Measurements from ENCODE around the gene EID2. TPM values are rescaled to one million over a fixed set of nuclear protein-coding genes. Genes with fewer than 3 reads are reported as not detected.

The EID2 gene
- 15.3 and 19.2 TPM in 2 replicates for total RNA-seq (ENCODE audit: low replicate concordance)
- long read RNA-seq, partial matches to known transcripts: 0 of 1 reads
- long read RNA-seq, other reads (novel, unspliced or antisense): 0 of 1 reads

GRCh38 chr19:39539518-39540332 is at the start of gene EID2:
EID2 (minus strand) TSS chr19:39540161; CDS start chr19:39540079, 82 bp downstream.
- peak; percentile 84 for TF ChIP-seq CTCF (conservative IDR thresholded peaks at IDR 0.05)
- no peaks in the 10 kb centered on the region for H3K36me3 Mint-ChIP-seq
- H3K27me3 Mint-ChIP-seq: peaks cover 6% of the 10 kb centered on the region

DNA sequence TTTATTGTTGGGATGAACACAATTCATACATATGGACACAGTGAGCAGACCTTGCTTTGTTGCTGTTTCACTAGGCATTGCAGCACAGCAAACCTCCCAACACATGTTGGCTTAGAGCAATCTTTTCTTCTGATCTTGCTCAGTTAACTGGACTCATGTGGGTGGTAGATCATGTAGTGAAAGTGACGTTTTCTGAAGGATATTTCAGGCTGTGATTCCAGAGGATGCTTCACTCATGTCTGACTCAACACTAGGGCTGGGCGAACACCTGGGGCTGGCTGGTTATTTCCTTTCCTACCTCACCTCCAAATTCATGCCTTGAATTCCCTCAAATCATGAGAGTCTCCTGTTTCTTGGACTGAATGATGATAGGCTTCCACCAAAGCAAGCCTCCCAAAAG is 48.1 kb upstream of the EID2 start:
- no peaks in the 10 kb centered on the region for H3K4me1 Mint-ChIP-seq (ENCODE audit: unreplicated experiment)
- H3K27ac Mint-ChIP-seq: no peak overlapping the region
- H3K4me3 Mint-ChIP-seq: no peak overlapping the region
- TF ChIP-seq CTCF (conservative IDR thresholded peaks at IDR 0.05): no peak
- H3K36me3 Mint-ChIP-seq: no peaks in the 10 kb centered on the region
- no peaks in the 10 kb centered on the region for H3K9me3 Mint-ChIP-seq
- H3K27me3 Mint-ChIP-seq: peaks cover 18% of the 10 kb centered on the region
- DNase-seq (ENCODE audit: extremely low spot score, unreplicated experiment): no peak

More at GRCh38 chr19:39539518-39540332, at the start of gene EID2:
- Mint-ChIP-seq H3K4me3 (peak within 1 kb of the TSS; percentile 98), H3K27ac (peak within 1 kb of the TSS; percentile 94), H3K4me1 (ENCODE audit: unreplicated experiment) (peaks cover 32% of the 10 kb centered on the region), H3K9me3 (no peaks in the 10 kb centered on the region)
- peak; percentile 96 for DNase-seq (ENCODE audit: extremely low spot score, unreplicated experiment)

- TF ChIP-seq CTCF (conservative IDR thresholded peaks at IDR 0.05): no peak
- Mint-ChIP-seq H3K36me3 (no peaks in the 10 kb centered on the region), H3K4me3 (no peak overlapping the region), H3K9me3 (no peaks in the 10 kb centered on the region), H3K4me1 (ENCODE audit: unreplicated experiment) (no peaks in the 10 kb centered on the region), H3K27ac (no peak overlapping the region), H3K27me3 (peaks cover 18% of the 10 kb centered on the region)
- DNase-seq (ENCODE audit: extremely low spot score, unreplicated experiment): no peak
These were observed 47.5 kb upstream of the EID2 start for GRCh38 chr19:39587496-39587895.

DNA sequence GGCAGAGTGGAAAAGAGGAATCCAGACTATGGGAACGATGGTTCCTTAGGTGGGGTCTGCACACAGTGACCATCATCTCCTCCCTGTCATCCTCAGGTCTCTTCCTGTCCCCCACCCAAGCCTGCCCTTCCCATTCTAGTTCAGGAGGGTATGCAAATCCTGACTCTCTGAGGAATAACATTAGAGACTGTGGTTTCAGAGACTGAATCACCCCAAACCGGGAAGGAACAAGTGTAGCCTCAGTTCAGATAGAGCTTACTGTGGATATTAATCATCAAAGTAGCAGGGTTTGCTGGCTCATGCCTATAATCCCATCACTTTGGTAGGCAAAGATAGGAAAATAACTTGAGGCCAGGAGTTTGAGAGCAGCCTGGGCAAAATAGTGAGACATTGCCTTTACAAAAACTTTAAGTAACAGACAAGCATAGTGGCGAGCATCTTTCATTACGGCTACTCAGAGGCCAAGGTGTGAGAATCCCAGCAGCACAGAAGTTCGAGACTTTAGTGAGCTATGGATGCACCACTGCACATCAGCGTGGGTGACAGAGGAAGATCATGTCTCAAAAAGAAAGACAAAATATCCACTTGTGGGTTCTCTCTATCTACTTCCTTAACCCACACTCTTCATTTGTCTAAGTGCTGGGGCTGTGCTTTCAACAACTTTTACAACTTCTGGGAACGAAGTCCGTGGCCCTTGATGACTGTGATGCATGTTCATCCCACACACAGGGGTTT is 43.1 kb upstream of the EID2 start:
- H3K27me3 Mint-ChIP-seq: peaks cover 29% of the 10 kb centered on the region
- TF ChIP-seq CTCF (conservative IDR thresholded peaks at IDR 0.05): no peak
- no peak overlapping the region for H3K4me3 Mint-ChIP-seq
- H3K27ac Mint-ChIP-seq: no peak overlapping the region
- H3K4me1 Mint-ChIP-seq (ENCODE audit: unreplicated experiment): no peaks in the 10 kb centered on the region
- no peaks in the 10 kb centered on the region for H3K36me3 Mint-ChIP-seq
- no peaks in the 10 kb centered on the region for H3K9me3 Mint-ChIP-seq
- no peak for DNase-seq (ENCODE audit: extremely low spot score, unreplicated experiment)

DNA sequence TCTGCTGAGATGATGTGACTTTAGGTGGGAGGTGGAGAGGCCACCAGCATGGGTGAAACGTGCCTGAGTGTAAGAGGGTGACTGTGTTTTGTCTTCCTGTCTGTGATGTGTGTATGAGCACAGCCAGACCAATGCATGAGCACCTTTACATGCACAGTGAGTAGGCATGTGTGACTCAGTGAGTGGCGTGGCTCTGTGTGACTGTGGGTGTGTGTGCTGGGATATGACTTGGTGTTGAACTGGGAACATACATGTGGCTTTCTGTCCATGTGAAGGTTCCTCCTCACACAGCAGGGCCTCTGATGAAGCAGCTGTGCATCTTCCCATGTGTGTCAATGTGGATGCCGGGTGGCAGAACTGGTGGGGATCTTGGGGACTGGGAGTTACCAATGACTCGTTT is 42.5 kb upstream of the EID2 start:
- no peaks in the 10 kb centered on the region for H3K4me1 Mint-ChIP-seq (ENCODE audit: unreplicated experiment)
- no peak overlapping the region for H3K4me3 Mint-ChIP-seq
- TF ChIP-seq CTCF (conservative IDR thresholded peaks at IDR 0.05): no peak
- no peaks in the 10 kb centered on the region for H3K36me3 Mint-ChIP-seq
- no peak for DNase-seq (ENCODE audit: extremely low spot score, unreplicated experiment)
- H3K9me3 Mint-ChIP-seq: no peaks in the 10 kb centered on the region
- no peak overlapping the region for H3K27ac Mint-ChIP-seq
- H3K27me3 Mint-ChIP-seq: peaks cover 34% of the 10 kb centered on the region

Measured in type B pancreatic cell (in vitro differentiated cells).